OCI-LY1 (cell line): ENCODE results near the gene SIX4.

Source experiments
- EZH2 ChIP-seq: fragments of 200-600 bp; sonication (generic), shearing (Covaris generic); IDR thresholded peaks from 2 replicates; pipeline ENCODE4 v1.8.0; 2017; ENCODE audit warnings: borderline replicate concordance, mixed run types, mild to moderate bottlenecking, antibody characterized with exemption, low read length, moderate library complexity, mixed read lengths
- TF ChIP-seq, protein P1 (sequence below): fragments of 200-600 bp; sonication (generic), shearing (Covaris generic); IDR thresholded peaks from 2 replicates; pipeline ENCODE4 v1.5.1; 2017; ENCODE audit warnings: mild to moderate bottlenecking, antibody characterized with exemption, low read length, moderate library complexity, mixed read lengths

DNA sequence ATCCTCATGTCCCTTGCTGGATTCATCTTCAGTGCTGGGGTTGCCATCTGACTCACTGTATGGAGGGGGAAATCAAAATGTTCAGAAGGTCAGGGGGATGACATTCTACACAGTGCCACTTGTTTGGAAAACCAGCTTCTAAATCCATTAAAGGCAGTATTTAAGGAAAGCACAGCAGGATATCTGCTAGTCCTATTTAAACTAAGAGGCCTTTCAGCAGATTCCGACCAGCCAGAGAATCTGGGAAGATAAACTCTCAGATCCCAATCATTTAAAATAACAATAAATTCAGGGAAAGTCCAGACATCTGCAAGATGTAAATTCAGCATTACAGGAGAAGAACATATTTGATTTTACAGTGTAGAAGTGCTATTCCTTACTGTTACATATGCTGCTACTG lies 3.8 kb downstream of the SIX4 start:
- TF ChIP-seq, protein P1, sequence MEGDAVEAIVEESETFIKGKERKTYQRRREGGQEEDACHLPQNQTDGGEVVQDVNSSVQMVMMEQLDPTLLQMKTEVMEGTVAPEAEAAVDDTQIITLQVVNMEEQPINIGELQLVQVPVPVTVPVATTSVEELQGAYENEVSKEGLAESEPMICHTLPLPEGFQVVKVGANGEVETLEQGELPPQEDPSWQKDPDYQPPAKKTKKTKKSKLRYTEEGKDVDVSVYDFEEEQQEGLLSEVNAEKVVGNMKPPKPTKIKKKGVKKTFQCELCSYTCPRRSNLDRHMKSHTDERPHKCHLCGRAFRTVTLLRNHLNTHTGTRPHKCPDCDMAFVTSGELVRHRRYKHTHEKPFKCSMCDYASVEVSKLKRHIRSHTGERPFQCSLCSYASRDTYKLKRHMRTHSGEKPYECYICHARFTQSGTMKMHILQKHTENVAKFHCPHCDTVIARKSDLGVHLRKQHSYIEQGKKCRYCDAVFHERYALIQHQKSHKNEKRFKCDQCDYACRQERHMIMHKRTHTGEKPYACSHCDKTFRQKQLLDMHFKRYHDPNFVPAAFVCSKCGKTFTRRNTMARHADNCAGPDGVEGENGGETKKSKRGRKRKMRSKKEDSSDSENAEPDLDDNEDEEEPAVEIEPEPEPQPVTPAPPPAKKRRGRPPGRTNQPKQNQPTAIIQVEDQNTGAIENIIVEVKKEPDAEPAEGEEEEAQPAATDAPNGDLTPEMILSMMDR, result no peak
- TF ChIP-seq EZH2, result no peak
